HG03108 (cell line): ENCODE measurements around the gene HES2.
"Not testable (repeated sequence)": the region's sequence is repeated elsewhere in the genome, so short reads cannot be mapped to it uniquely, and the experiment has no call there.

Source experiments
- ATAC-seq: cut with Tn5 transposase; IDR thresholded peaks from one replicate; pipeline ENCODE4 v1.9.1; 2021; ENCODE audit warnings: moderate library complexity; ENCODE audit not compliant: unreplicated experiment

Gene HES2

GRCh38 chr1:6437012-6437700, 17.4 kb upstream of the HES2 start:
- ATAC-seq: not testable (repeated sequence)

- ATAC-seq: not testable (repeated sequence)
Observed at GRCh38 chr1:6436277-6436676, 16.6 kb upstream of the HES2 start.

GRCh38 chr1:6435547-6435946, 15.8 kb upstream of the HES2 start:
- ATAC-seq: no peak

GRCh38 chr1:6435129-6435528, 15.4 kb upstream of the HES2 start:
- no peak for ATAC-seq

GRCh38 chr1:6434186-6434585, 14.5 kb upstream of the HES2 start:
- ATAC-seq: no peak

- ATAC-seq: not testable (repeated sequence)
Observed at GRCh38 chr1:6431645-6432579, 12.2 kb upstream of the HES2 start.

- ATAC-seq: not testable (repeated sequence)
Observed at GRCh38 chr1:6429660-6430411, 10.1 kb upstream of the HES2 start.

GRCh38 chr1:6428453-6428852, 8.7 kb upstream of the HES2 start:
- not testable (repeated sequence) for ATAC-seq

GRCh38 chr1:6427441-6428390, 8.0 kb upstream of the HES2 start:
- ATAC-seq: no peak

- no peak for ATAC-seq
Observed at GRCh38 chr1:6426972-6427350, 7.2 kb upstream of the HES2 start.

- no peak for ATAC-seq
Observed at GRCh38 chr1:6426277-6426971, 6.7 kb upstream of the HES2 start.

GRCh38 chr1:6425658-6426057, 5.9 kb upstream of the HES2 start:
- ATAC-seq: no peak

GRCh38 chr1:6424619-6425593, 5.2 kb upstream of the HES2 start, which contains the start of gene ESPN:
Gene ESPN (plus strand): TSS chr1:6424776. CDS start chr1:6424956, 180 bp downstream.
- ATAC-seq: no peak

- no peak for ATAC-seq
Observed at GRCh38 chr1:6424000-6424565, 4.4 kb upstream of the HES2 start.

GRCh38 chr1:6423321-6423999, 3.7 kb upstream of the HES2 start:
- no peak for ATAC-seq

- no peak for ATAC-seq
Observed at GRCh38 chr1:6421266-6421665, 1.5 kb upstream of the HES2 start.

- ATAC-seq: no peak
Observed at GRCh38 chr1:6420454-6421042, 829 bp upstream of the HES2 start.
